ENCODE data around the gene NAV2.
"Not testable (repeated sequence)": the region's sequence is repeated elsewhere in the genome, so short reads cannot be mapped to it uniquely, and the experiment has no call there.

Gene NAV2

GRCh38 chr11:20110908-20111669 lies 398.5 kb downstream of the NAV2 start:
- peak; percentile 6 for DNase-seq (ENCODE audit: low read depth, low spot score)

GRCh38 chr11:20111871-20112270 lies 399.2 kb downstream of the NAV2 start:
- no peak for DNase-seq (ENCODE audit: low read depth, low spot score)

- DNase-seq (ENCODE audit: low read depth, low spot score), result no peak
These were observed 399.9 kb downstream of the NAV2 start for GRCh38 chr11:20112291-20113148.

- no peak for DNase-seq (ENCODE audit: low read depth, low spot score)
These were observed 400.5 kb downstream of the NAV2 start for GRCh38 chr11:20113149-20113438.

- no peak for DNase-seq (ENCODE audit: low read depth, low spot score)
These were observed 402.0 kb downstream of the NAV2 start for GRCh38 chr11:20114588-20114987.

GRCh38 chr11:20116825-20117224 lies 404.2 kb downstream of the NAV2 start:
- no peak for DNase-seq (ENCODE audit: low read depth, low spot score)

- no peak for DNase-seq (ENCODE audit: low read depth, low spot score)
These were observed 404.7 kb downstream of the NAV2 start for GRCh38 chr11:20117291-20117690.

GRCh38 chr11:20118209-20118608 lies 405.6 kb downstream of the NAV2 start:
- no peak for DNase-seq (ENCODE audit: low read depth, low spot score)

GRCh38 chr11:20119315-20119714 lies 406.7 kb downstream of the NAV2 start:
- no peak for DNase-seq (ENCODE audit: low read depth, low spot score)

GRCh38 chr11:20120134-20120925 lies 407.7 kb downstream of the NAV2 start:
- no peak for DNase-seq (ENCODE audit: low read depth, low spot score)

GRCh38 chr11:20122131-20122530 lies 409.5 kb downstream of the NAV2 start:
- no peak for DNase-seq (ENCODE audit: low read depth, low spot score)

GRCh38 chr11:20125927-20126326 lies 413.3 kb downstream of the NAV2 start:
- DNase-seq (ENCODE audit: low read depth, low spot score), result no peak

GRCh38 chr11:20126724-20127123 lies 414.1 kb downstream of the NAV2 start:
- DNase-seq (ENCODE audit: low read depth, low spot score), result no peak

- peak; percentile 55 for DNase-seq (ENCODE audit: low read depth, low spot score)
These were observed 415.3 kb downstream of the NAV2 start for GRCh38 chr11:20127671-20128527.

- DNase-seq (ENCODE audit: low read depth, low spot score), result not testable (repeated sequence)
These were observed 415.8 kb downstream of the NAV2 start for GRCh38 chr11:20128528-20128825.

GRCh38 chr11:20129665-20130064 lies 417.0 kb downstream of the NAV2 start:
- no peak for DNase-seq (ENCODE audit: low read depth, low spot score)

- no peak for DNase-seq (ENCODE audit: low read depth, low spot score)
These were observed 419.4 kb downstream of the NAV2 start for GRCh38 chr11:20131788-20132666.

- no peak for DNase-seq (ENCODE audit: low read depth, low spot score)
These were observed 420.0 kb downstream of the NAV2 start for GRCh38 chr11:20132667-20133039.

- no peak for DNase-seq (ENCODE audit: low read depth, low spot score)
These were observed 422.5 kb downstream of the NAV2 start for GRCh38 chr11:20134991-20135736.

- no peak for DNase-seq (ENCODE audit: low read depth, low spot score)
These were observed 425.0 kb downstream of the NAV2 start for GRCh38 chr11:20137637-20138036.

Data from activated CD4-positive, CD25-positive, alpha-beta regulatory T cell treated with anti-CD3 and anti-CD28 coated beads, Interleukin-2, amount 50 U/mL, for 16 hours (primary cell).